GM19099 (cell line): ENCODE measurements around the gene BDH1.

ENCODE experiments used
- POLR2A ChIP-seq: IDR thresholded peaks from 3 replicates; pipeline ENCODE4 v1.6.1; 2011; ENCODE audit warnings: low read depth; ENCODE audit not compliant: insufficient read length; ENCODE audit errors: extremely low read depth

Gene BDH1

DNA sequence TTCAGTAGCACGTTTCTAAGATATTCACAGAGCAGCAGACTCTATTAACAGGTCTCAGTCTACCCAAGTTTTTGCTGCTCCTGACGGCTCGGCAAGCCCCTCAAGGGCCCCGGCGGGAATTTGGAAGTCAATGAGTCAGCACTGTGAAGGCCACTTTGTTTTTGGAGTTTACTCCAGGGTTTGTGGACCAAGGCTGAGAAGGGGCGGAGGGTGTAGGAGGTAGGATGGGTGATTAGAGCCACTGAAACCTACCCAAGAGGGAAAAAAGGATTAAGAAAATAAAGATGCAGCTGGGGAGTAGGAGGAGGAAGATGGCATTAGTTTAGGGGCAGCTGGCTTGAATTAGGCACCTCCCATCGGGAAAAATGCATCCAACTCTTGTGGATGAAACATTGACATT lies 87.6 kb downstream of the BDH1 start:
- TF ChIP-seq POLR2A = no peak

DNA sequence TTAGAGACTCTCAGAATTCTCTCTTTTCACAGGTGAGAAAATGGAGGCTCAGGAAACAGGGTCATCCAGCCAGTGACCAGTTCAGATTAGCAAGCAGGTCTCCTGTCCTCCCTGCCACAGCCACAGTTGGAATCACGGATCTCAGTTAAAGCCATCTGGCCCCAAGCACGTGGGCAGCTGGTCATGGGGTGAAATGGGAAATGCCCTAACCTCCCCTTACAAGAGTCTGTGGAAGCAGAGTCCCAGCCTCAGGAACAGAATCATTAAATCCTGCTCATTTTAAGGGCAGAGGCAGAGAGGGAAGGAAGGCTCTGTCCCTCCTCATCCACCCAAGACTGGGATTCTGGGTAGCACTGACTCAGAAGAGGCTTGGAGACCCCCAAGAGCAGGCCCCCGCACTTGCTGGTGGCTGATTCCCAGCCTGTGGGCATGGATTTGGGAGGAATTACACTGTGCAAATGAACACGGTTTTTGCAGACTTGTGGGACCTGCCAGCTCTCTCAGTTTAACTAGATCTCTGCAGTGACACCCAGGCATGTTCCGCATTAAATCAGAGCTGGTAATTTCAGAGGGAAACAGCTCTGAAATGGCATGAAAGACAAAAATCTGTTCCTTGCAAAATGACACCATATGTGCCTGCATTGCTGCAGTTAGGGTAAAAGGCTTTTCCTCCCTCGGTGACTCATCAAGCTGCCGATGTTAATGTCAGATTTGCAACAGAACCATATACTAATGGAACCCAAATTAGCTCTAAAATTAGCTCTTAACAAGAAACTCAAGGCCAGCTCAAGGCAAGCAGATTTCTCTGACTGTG lies 89.0 kb downstream of the BDH1 start:
- no peak for TF ChIP-seq POLR2A

DNA sequence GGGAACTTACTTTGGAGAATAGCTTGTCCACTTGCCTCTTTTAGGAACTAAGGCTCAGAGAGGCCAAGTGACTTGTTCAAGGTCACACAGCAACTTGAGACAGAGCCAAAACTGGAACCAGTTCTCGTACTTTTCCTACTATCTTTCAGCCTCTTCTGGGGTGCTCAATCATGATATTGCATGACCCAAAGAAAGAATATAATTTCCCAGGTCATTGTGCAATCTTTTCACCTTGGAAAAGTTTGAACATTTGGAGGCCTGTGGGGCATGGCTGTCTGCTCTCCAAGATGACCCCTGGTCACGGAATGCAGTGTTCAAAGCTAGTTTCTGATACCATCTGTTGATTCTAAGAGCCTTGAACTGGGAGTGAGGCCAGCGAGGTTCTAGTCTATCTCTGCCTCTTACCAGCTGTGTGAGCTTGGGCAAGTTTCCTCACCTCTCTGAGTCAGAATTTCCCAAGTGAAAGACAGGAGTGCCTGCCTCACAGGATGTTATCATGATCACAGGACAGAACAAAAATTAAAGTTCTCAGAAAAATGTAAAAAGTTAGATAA lies 89.7 kb downstream of the BDH1 start:
- TF ChIP-seq POLR2A = no peak

DNA sequence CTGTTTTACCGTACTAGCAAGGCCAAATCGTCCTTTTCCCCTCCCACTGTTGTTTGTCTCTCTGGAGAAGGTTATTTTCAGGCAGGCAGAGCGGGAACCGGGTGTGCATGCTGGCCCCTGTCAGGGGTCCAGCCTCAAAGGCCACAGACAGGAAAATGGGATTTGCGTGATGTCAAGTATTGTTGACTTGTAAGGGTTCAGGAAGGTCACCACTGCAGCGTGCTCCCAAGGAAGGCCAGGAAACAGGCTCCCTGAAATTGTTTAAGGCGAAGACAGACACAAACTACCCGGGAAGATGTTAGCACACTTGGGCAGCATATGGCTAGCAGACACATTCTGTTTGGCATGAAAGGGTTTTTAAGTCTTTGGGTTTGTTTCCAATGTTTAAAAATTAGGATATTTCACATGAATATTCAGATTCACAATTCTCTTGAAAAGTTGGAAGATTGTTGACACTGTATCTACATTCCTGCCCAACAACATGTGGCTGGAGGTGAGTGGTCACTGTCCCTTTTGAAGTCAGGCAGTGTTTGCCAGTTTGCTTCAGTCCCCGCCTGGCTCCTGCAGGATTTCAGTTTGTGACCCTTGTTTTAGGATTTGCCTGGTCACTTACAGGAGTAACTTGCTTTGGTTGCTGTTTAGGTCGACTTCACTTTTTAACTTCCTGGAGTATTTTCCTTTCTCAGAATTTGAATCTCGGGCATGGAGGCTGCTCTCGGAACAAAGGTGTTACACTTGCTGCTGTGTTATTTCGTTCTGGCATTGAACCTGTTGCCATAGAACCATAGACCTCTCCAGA lies 90.4 kb downstream of the BDH1 start:
- no peak for TF ChIP-seq POLR2A

DNA sequence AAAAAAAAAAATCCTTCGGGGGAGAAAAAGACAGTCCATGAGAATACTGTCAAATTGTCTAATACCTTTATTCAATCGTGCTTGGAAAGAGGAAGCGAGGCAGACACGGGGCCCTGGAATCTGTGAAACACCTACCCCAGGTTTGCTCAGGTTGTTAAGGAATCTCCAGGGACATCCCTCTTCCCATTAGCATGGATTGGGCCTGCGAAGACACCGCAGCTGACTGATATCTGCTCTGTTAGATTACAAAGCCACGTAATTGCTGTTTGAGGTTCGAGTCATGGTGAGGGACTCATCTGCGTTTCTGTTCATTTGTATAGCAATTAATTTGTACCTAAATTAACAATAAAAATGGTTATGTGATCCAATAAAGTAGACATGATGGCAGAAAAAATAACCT lies 91.0 kb downstream of the BDH1 start:
- no peak for TF ChIP-seq POLR2A

DNA sequence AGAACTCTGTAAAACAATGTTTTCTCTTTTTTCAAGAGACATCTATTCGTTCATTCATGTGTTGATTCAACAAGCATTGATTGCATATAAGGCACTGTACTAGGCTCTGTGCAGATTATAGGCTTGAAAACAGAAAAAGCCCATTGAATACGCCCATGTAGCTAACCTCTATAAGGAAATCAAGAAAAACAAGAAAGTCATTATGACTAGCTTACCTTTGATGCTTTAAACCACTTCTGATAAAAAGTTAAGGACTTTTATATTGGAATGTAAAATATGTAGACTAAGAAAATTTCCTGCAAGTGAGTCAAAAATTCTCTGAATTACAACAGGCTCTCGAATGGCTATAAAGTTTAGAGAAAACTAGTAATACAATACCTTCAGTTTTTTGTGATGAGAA lies 92.5 kb downstream of the BDH1 start:
- no peak for TF ChIP-seq POLR2A

DNA sequence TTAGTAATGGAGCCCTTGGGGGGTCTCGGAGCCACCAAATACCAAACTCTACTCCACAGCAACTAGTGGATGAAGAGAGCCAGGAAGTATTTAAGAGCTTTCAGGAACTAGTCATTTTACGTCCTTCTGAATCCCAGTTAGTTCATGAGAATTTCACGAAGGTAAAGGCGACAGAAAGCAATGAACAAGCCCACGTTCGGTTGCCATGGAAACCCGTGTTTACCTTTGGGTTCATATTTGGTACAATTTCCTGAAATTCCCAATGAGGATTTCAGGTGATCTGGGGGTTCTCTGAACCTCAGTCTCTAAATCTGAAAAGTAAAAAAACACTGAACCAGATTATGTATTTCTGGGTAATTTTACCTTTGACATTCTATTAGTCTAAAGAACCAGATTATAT lies 93.0 kb downstream of the BDH1 start:
- no peak for TF ChIP-seq POLR2A

DNA sequence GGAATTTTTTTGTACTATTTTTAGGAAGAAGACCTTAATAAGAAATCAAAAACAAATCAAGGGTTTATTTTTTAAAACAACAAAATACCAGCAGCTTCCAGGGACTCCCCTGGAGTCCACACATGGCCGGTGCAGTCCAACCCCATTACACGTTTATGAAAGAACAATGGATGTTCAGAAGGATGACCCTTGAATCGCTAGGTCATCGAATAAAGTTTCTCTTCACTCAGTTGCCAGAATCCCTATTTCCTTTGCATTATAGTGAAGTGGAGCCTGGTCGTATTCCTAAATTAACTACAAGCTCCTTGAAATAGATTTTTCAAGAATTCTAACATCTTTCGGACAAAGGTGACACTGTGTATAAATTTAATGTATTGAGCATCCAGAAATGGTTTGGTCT lies 95.1 kb downstream of the BDH1 start:
- no peak for TF ChIP-seq POLR2A

DNA sequence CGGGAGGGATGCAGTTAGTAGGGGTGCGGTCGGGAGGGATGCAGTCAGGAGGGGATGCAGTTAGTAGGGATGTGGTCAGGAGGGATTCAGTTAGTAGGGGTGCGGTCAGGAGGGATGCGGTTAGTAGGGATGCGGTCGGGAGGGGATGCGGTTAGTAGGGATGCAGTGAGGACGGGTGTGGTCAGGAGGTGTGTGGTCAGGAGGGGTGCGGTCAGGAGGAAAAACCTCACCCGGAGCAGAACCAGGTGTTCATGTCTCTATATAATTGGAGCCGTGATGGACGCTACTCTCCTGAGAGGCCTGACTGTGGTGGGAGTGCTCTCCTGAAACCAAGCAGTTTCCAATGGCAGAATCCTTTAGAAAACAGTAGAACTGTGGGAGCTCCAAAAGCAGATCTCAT lies 95.8 kb downstream of the BDH1 start:
- no peak for TF ChIP-seq POLR2A
